ENCODE results near the gene RNF39. TPM values are rescaled to one million over a fixed set of nuclear protein-coding genes. Genes with fewer than 3 reads are reported as not detected.

The RNF39 gene
- total and polyA plus RNA-seq, 2 of the 13 experiments (the other 11 are each of a cell fraction or from before 2014, with no cell fraction given): 0.13 to 1.8 TPM

DNA sequence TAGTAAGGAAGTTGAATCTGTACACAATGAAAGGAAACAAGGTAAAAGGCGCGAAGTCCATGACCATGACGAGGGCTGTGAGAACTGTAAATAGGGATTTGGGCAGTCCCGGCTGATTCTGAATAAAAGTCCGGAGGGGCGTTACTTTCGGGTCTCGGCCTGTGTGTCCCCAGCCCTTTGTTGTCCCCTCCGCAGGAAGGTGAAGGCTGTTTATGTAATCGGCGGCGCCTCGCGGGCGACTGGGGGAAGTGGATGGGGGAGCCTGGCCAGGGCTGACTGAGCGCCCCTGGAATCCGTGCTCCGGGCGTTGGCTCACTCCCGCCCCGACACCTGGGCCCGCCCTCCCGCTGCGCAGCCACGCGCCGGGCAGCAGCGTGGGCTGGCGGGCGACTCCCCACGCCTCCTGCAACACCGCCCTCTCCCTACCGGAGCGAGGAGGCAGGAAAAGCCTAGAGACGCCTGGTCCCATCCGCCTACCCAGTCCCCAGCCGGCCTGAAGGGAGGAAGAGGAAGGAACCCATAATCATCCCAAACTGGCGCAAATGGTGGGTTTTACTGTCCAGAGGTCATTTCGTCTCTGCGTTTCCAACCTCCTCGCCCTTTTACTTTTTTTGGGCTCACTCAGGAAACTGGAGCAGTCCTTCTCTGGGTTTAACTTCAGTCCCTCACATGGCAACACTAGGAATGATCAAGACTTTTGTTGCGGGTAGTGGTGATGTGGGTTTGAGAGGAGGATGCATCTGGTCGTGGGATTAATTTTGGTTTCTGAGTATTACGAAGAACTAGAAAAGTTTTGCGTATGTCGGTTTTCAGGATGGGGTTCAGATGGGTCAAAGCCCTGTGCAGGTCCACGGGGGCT is 25.2 kb upstream of the RNF39 start (continued):
- TF ChIP-seq, protein P1, sequence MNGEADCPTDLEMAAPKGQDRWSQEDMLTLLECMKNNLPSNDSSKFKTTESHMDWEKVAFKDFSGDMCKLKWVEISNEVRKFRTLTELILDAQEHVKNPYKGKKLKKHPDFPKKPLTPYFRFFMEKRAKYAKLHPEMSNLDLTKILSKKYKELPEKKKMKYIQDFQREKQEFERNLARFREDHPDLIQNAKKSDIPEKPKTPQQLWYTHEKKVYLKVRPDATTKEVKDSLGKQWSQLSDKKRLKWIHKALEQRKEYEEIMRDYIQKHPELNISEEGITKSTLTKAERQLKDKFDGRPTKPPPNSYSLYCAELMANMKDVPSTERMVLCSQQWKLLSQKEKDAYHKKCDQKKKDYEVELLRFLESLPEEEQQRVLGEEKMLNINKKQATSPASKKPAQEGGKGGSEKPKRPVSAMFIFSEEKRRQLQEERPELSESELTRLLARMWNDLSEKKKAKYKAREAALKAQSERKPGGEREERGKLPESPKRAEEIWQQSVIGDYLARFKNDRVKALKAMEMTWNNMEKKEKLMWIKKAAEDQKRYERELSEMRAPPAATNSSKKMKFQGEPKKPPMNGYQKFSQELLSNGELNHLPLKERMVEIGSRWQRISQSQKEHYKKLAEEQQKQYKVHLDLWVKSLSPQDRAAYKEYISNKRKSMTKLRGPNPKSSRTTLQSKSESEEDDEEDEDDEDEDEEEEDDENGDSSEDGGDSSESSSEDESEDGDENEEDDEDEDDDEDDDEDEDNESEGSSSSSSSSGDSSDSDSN (CRISPR knock-in tag; IDR thresholded peaks at IDR 0.05): peak; percentile 95
- TF ChIP-seq RCOR2 (CRISPR knock-in tag; IDR thresholded peaks at IDR 0.05): no peak
- TF ChIP-seq ZNF598 (CRISPR knock-in tag; IDR thresholded peaks at IDR 0.05; ENCODE audit: borderline replicate concordance): peak; percentile 24; the same call in 1 of the 2 replicates
- TF ChIP-seq MXD4 (CRISPR knock-in tag; IDR thresholded peaks at IDR 0.05): peak; percentile 55
- no peak for TF ChIP-seq ZNF326 (CRISPR knock-in tag; IDR thresholded peaks at IDR 0.05; ENCODE audit: borderline replicate concordance)
- peak; percentile 84; the same call in 1 of the 2 replicates for TF ChIP-seq ZSCAN29 (CRISPR knock-in tag; conservative IDR thresholded peaks at IDR 0.05)
- peak; percentile 62 for TF ChIP-seq SAFB2 (CRISPR knock-in tag; IDR thresholded peaks at IDR 0.05; ENCODE audit: borderline replicate concordance, low read depth)
- TF ChIP-seq ZNF281 (CRISPR knock-in tag; IDR thresholded peaks at IDR 0.05; ENCODE audit: borderline replicate concordance): peak; percentile 62
- TF ChIP-seq PAXIP1 (CRISPR knock-in tag; conservative IDR thresholded peaks at IDR 0.05): peak; percentile 89
- TF ChIP-seq, protein P2, sequence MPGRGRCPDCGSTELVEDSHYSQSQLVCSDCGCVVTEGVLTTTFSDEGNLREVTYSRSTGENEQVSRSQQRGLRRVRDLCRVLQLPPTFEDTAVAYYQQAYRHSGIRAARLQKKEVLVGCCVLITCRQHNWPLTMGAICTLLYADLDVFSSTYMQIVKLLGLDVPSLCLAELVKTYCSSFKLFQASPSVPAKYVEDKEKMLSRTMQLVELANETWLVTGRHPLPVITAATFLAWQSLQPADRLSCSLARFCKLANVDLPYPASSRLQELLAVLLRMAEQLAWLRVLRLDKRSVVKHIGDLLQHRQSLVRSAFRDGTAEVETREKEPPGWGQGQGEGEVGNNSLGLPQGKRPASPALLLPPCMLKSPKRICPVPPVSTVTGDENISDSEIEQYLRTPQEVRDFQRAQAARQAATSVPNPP (CRISPR knock-in tag; IDR thresholded peaks at IDR 0.05): no peak; the same call in 1 of the 2 replicates
- TF ChIP-seq NONO (IDR thresholded peaks at IDR 0.05): no peak
- TF ChIP-seq NONO (CRISPR knock-in tag; conservative IDR thresholded peaks at IDR 0.05): peak; percentile 36; the same call in 1 of the 2 replicates
- TF ChIP-seq, protein P3, sequence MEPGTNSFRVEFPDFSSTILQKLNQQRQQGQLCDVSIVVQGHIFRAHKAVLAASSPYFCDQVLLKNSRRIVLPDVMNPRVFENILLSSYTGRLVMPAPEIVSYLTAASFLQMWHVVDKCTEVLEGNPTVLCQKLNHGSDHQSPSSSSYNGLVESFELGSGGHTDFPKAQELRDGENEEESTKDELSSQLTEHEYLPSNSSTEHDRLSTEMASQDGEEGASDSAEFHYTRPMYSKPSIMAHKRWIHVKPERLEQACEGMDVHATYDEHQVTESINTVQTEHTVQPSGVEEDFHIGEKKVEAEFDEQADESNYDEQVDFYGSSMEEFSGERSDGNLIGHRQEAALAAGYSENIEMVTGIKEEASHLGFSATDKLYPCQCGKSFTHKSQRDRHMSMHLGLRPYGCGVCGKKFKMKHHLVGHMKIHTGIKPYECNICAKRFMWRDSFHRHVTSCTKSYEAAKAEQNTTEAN (CRISPR knock-in tag; conservative IDR thresholded peaks at IDR 0.05): peak; percentile 64; the same call in 1 of the 2 replicates
- no peak for TF ChIP-seq ATF1 (CRISPR knock-in tag; IDR thresholded peaks at IDR 0.05)
- peak; percentile 86 for TF ChIP-seq ZNF547 (CRISPR knock-in tag; IDR thresholded peaks at IDR 0.05)
- TF ChIP-seq ZNF883 (CRISPR knock-in tag; IDR thresholded peaks at IDR 0.05; ENCODE audit: not compliant biosample characterization): peak; percentile 85
- peak; percentile 24; the same call in 1 of the 2 replicates for TF ChIP-seq CBFB (CRISPR knock-in tag; IDR thresholded peaks at IDR 0.05)

All from HepG2 (cell line).